ENCODE results near the gene BACH2.

DNA sequence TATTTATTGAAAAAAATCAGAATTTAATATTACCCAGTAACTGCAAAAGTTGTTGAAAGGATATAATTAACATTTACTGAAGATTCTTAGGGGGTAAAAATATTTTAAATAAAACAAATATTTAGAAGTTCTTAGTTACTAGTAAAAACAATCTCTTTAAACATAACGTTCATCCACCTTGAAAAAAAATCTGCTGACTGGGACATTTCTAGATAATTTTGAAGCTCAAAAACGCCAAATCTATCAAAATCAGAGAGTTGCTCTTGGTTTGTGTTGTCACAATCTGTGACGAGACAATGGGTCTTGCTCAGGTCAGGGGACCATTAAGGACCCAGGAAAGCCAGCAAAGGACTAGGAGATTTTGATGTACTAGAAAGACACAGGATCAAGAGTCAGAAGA is 177.0 kb downstream of the BACH2 start:
- TF ChIP-seq, protein P1, sequence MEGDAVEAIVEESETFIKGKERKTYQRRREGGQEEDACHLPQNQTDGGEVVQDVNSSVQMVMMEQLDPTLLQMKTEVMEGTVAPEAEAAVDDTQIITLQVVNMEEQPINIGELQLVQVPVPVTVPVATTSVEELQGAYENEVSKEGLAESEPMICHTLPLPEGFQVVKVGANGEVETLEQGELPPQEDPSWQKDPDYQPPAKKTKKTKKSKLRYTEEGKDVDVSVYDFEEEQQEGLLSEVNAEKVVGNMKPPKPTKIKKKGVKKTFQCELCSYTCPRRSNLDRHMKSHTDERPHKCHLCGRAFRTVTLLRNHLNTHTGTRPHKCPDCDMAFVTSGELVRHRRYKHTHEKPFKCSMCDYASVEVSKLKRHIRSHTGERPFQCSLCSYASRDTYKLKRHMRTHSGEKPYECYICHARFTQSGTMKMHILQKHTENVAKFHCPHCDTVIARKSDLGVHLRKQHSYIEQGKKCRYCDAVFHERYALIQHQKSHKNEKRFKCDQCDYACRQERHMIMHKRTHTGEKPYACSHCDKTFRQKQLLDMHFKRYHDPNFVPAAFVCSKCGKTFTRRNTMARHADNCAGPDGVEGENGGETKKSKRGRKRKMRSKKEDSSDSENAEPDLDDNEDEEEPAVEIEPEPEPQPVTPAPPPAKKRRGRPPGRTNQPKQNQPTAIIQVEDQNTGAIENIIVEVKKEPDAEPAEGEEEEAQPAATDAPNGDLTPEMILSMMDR (IDR thresholded peaks at IDR 0.05), result no peak
- no peak for TF ChIP-seq POLR2AphosphoS5 (IDR thresholded peaks at IDR 0.05; ENCODE audit: insufficient read depth in 1 of 2, low read depth in 1 of 2)
- TF ChIP-seq POLR2A (IDR thresholded peaks at IDR 0.05), result no peak
